ENCODE measurements around the gene LCMT1. TPM values are rescaled to one million over a fixed set of nuclear protein-coding genes. Genes with fewer than 3 reads are reported as not detected.
"Not testable (repeated sequence)": the region's sequence is repeated elsewhere in the genome, so short reads cannot be mapped to it uniquely, and the experiment has no call there.

LCMT1 gene
- polyA plus RNA-seq, 2 donors: 16.3 to 23.2 TPM

DNA sequence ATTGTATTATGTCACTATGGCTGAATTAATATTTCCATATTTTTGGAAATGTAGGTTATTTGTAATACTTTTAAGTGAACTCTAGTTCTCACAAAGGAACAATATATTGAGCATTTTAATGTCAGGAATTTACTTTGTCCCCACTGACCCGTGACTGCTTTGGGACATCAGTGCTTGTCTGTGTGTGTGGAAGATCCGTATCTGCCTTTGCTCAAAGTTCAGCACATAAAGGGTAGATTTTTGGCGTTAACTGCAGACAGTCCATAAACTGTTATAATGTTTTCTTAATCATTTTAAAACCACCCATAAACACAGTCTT is 65.9 kb downstream of the LCMT1 start:
- Histone ChIP-seq H3K36me3 (ENCODE audit: control insufficient read depth in 2 of 2, insufficient read depth in 2 of 2, low read length in 1 of 2) (peaks cover 10 to 12% of the 10 kb centered on the region in 2 donors), H3K9me3 (ENCODE audit: control insufficient read depth in 2 of 2, insufficient read depth in 1 of 2, low read depth in 1 of 2, low read length in 1 of 2) (no peaks in the 10 kb centered on the region), H3K4me3 (ENCODE audit: low read depth in 1 of 2, low read length in 2 of 2) (no peak overlapping the region), H3K4me1 (ENCODE audit: control insufficient read depth in 2 of 2, insufficient read depth in 2 of 2, low read length in 1 of 2) (no peaks in the 10 kb centered on the region), H3K27ac (ENCODE audit: low read depth in 2 of 2, low read length in 1 of 2) (no peak overlapping the region), H3K27me3 (ENCODE audit: control insufficient read depth in 1 of 2, insufficient read depth in 2 of 2, low read length in 2 of 2) (no peaks in the 10 kb centered on the region)
- WGBS, 2 donors: 71 to 78% methylated on average over 3 of the region's 3 CpGs

DNA sequence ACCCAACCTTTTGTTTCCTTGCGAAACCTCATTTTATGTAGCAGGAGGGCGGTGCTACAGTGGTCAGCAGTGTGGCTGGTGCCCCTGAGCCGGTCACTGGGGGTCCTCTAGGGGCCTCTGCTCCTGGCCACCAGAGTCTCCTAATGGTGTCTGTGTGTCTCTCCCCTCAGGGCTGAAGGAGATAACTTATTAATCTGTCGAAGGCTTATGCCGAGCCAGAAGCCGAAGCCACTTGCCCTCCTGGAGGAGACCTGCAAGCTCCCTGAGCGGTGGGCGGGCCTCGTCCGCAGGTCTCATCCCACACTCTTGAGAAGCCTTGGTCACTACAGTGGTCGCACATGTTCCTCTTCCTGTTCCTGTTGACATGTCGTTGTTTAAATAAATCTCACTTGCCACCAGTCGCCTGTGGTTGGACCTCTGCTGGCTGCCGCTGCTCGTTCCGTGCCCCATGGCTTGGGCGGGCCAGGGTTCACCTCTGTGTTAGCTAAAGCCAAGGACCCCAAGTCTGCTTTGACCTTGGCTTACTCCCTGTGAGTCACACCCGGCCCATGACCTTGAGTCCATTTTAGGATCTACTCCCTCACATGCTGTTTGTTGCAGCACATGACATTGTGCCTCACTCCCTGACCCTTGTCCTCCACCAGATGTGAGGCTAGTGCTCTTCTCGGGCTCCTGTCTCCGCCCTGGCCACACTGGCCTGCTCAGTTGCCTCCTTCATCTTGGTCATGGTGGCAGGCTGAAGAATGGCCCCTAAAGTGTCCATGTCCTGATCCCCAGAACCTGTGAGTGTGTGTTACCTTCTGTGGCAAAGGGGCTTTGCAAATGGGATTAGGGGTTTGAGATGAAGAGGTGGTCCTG is 66.5 kb downstream of the LCMT1 start:
- Histone ChIP-seq H3K9me3 (ENCODE audit: control insufficient read depth in 2 of 2, insufficient read depth in 1 of 2, low read depth in 1 of 2, low read length in 1 of 2) (no peaks in the 10 kb centered on the region), H3K4me3 (ENCODE audit: low read depth in 1 of 2, low read length in 2 of 2) (no peak overlapping the region), H3K27ac (ENCODE audit: low read depth in 2 of 2, low read length in 1 of 2) (no peak overlapping the region), H3K36me3 (ENCODE audit: control insufficient read depth in 2 of 2, insufficient read depth in 2 of 2, low read length in 1 of 2) (peaks cover 10 to 11% of the 10 kb centered on the region in 2 donors), H3K27me3 (ENCODE audit: control insufficient read depth in 1 of 2, insufficient read depth in 2 of 2, low read length in 2 of 2) (no peaks in the 10 kb centered on the region), H3K4me1 (ENCODE audit: control insufficient read depth in 2 of 2, insufficient read depth in 2 of 2, low read length in 1 of 2) (no peaks in the 10 kb centered on the region)
- WGBS, 2 donors: 80 to 88% methylated on average over 20 of the region's 20 CpGs

DNA sequence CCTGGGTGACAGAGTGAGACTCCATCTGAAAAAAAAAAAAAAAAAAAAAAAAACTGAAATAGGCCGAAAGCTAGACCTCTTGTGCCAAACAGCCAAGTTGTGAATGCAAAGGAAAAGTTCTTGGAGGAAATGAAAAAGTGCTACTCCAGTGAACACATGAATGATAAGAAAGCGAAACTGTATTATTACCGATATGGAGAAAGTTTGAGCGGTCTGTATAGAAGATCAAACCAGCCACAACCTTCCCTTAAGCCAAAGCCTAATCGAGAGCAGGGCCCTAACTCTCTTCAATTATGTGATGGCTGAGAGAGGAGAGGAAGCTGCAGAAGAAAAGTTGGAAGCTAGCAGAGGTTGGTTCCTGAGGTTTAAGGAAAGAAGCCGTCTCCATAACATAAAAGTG is 69.7 kb downstream of the LCMT1 start:
- 87 to 88% methylated on average over 6 of the region's 6 CpGs for WGBS, 2 donors

DNA sequence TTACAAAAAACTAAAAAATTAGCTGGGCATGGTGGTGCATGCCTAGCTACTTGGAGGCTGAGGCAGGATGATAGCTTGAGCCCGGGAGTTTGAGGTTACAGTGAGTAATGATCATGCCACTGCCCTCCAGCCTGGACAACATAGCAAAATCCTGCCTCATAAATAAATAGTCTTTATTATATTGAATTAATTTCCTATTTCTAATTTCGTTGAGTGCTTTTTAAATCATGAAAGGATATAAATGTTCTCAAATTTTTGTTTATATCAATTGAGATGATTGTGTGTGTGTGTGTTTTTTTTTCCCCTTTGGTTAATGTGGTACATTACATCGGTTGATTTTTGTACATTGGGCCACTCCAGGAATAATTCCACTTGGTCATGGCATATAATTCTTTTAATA is 73.2 kb downstream of the LCMT1 start:
- no peaks in the 10 kb centered on the region for H3K36me3 ChIP-seq (ENCODE audit: control insufficient read depth in 2 of 2, insufficient read depth in 2 of 2, low read length in 1 of 2)
- H3K4me1 ChIP-seq (ENCODE audit: control insufficient read depth in 2 of 2, insufficient read depth in 2 of 2, low read length in 1 of 2): no peaks in the 10 kb centered on the region
- 62 to 69% methylated on average over 3 of the region's 3 CpGs for WGBS, 2 donors

More for the DNA sequence above, 69.7 kb downstream of the LCMT1 start:
- not testable (repeated sequence) for H3K27me3 ChIP-seq (ENCODE audit: control insufficient read depth in 1 of 2, insufficient read depth in 2 of 2, low read length in 2 of 2); H3K4me3 ChIP-seq (ENCODE audit: low read depth in 1 of 2, low read length in 2 of 2); H3K4me1 ChIP-seq (ENCODE audit: control insufficient read depth in 2 of 2, insufficient read depth in 2 of 2, low read length in 1 of 2); H3K27ac ChIP-seq (ENCODE audit: low read depth in 2 of 2, low read length in 1 of 2); H3K9me3 ChIP-seq (ENCODE audit: control insufficient read depth in 2 of 2, insufficient read depth in 1 of 2, low read depth in 1 of 2, low read length in 1 of 2)
- H3K36me3 ChIP-seq (ENCODE audit: control insufficient read depth in 2 of 2, insufficient read depth in 2 of 2, low read length in 1 of 2): peaks cover 7 to 10% of the 10 kb centered on the region in 2 donors

DNA sequence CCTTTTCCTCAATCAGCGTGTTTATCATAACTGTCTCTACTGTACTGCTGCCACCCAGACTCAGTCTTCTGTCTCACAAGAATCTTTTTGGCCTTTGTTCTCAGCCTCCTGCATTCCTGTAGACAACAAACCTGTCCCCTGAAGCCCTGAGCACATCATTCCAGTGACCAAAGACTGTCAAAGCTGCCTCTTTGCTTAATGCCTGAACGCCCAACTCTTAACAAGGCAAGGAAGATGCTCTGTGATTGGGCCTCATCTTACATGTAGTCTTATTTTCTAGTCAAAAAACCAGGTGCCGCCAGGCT is 75.9 kb downstream of the LCMT1 start:
- Histone ChIP-seq H3K9me3 (ENCODE audit: control insufficient read depth in 2 of 2, insufficient read depth in 1 of 2, low read depth in 1 of 2, low read length in 1 of 2) (no peaks in the 10 kb centered on the region), H3K27me3 (ENCODE audit: control insufficient read depth in 1 of 2, insufficient read depth in 2 of 2, low read length in 2 of 2) (no peaks in the 10 kb centered on the region), H3K36me3 (ENCODE audit: control insufficient read depth in 2 of 2, insufficient read depth in 2 of 2, low read length in 1 of 2) (no peaks in the 10 kb centered on the region), H3K4me1 (ENCODE audit: control insufficient read depth in 2 of 2, insufficient read depth in 2 of 2, low read length in 1 of 2) (no peaks in the 10 kb centered on the region), H3K27ac (ENCODE audit: low read depth in 2 of 2, low read length in 1 of 2) (no peak overlapping the region), H3K4me3 (ENCODE audit: low read depth in 1 of 2, low read length in 2 of 2) (no peak overlapping the region)
- 95 to 98% methylated on average over 3 of the region's 3 CpGs for WGBS, 2 donors

More for the DNA sequence above, 73.2 kb downstream of the LCMT1 start:
- Histone ChIP-seq H3K9me3 (ENCODE audit: control insufficient read depth in 2 of 2, insufficient read depth in 1 of 2, low read depth in 1 of 2, low read length in 1 of 2) (no peaks in the 10 kb centered on the region), H3K4me3 (ENCODE audit: low read depth in 1 of 2, low read length in 2 of 2) (no peak overlapping the region), H3K27me3 (ENCODE audit: control insufficient read depth in 1 of 2, insufficient read depth in 2 of 2, low read length in 2 of 2) (no peaks in the 10 kb centered on the region), H3K27ac (ENCODE audit: low read depth in 2 of 2, low read length in 1 of 2) (no peak overlapping the region)

DNA sequence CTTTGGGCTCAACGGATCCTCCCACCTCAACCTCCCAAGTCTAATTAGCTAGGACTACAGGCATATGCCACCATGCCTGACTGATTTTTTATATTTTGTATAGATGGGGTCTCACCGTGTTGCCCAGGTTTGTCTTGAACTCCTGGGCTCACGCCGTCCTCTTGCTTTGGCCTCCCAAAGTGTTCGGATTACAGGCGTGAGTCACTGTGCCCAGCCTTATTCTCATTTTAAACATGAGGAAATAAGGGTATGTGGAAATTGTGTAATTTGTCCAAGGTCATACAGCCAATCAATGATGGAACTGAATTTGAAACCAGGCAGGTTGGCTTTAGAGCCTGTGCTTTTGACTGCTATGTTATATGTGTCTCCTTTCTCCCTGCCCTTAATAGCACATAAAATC is 77.8 kb downstream of the LCMT1 start:
- Histone ChIP-seq H3K27ac (ENCODE audit: low read depth in 2 of 2, low read length in 1 of 2) (no peak overlapping the region), H3K4me3 (ENCODE audit: low read depth in 1 of 2, low read length in 2 of 2) (no peak overlapping the region), H3K27me3 (ENCODE audit: control insufficient read depth in 1 of 2, insufficient read depth in 2 of 2, low read length in 2 of 2) (no peaks in the 10 kb centered on the region), H3K36me3 (ENCODE audit: control insufficient read depth in 2 of 2, insufficient read depth in 2 of 2, low read length in 1 of 2) (no peaks in the 10 kb centered on the region), H3K9me3 (ENCODE audit: control insufficient read depth in 2 of 2, insufficient read depth in 1 of 2, low read depth in 1 of 2, low read length in 1 of 2) (no peaks in the 10 kb centered on the region), H3K4me1 (ENCODE audit: control insufficient read depth in 2 of 2, insufficient read depth in 2 of 2, low read length in 1 of 2) (no peaks in the 10 kb centered on the region)
- 93 to 95% methylated on average over 6 of the region's 6 CpGs for WGBS, 2 donors

DNA sequence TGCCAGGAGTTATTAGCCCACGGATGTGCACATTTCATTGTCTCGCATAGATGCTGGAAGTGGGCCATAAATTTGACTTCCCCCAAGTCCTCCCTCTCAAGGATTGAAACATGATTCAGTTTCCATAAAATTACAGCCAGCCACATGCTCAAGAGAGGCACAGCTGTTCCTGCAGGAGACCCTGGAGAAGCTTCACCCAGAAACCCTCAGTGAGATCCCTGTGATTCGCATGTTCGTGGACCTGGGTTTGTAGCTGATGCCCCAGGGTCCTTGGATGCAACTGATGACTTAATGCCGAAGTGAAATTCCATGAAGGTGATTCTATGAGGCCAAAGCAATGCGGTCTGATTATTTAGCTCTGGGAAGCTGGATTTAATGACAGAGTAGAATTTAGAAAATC is 80.6 kb downstream of the LCMT1 start:
- Histone ChIP-seq H3K4me1 (ENCODE audit: control insufficient read depth in 2 of 2, insufficient read depth in 2 of 2, low read length in 1 of 2) (no peaks in the 10 kb centered on the region), H3K4me3 (ENCODE audit: low read depth in 1 of 2, low read length in 2 of 2) (no peak overlapping the region), H3K27ac (ENCODE audit: low read depth in 2 of 2, low read length in 1 of 2) (no peak overlapping the region), H3K9me3 (ENCODE audit: control insufficient read depth in 2 of 2, insufficient read depth in 1 of 2, low read depth in 1 of 2, low read length in 1 of 2) (no peaks in the 10 kb centered on the region), H3K27me3 (ENCODE audit: control insufficient read depth in 1 of 2, insufficient read depth in 2 of 2, low read length in 2 of 2) (no peaks in the 10 kb centered on the region), H3K36me3 (ENCODE audit: control insufficient read depth in 2 of 2, insufficient read depth in 2 of 2, low read length in 1 of 2) (no peaks in the 10 kb centered on the region)
- 72 to 74% methylated on average over 6 of the region's 6 CpGs for WGBS, 2 donors

DNA sequence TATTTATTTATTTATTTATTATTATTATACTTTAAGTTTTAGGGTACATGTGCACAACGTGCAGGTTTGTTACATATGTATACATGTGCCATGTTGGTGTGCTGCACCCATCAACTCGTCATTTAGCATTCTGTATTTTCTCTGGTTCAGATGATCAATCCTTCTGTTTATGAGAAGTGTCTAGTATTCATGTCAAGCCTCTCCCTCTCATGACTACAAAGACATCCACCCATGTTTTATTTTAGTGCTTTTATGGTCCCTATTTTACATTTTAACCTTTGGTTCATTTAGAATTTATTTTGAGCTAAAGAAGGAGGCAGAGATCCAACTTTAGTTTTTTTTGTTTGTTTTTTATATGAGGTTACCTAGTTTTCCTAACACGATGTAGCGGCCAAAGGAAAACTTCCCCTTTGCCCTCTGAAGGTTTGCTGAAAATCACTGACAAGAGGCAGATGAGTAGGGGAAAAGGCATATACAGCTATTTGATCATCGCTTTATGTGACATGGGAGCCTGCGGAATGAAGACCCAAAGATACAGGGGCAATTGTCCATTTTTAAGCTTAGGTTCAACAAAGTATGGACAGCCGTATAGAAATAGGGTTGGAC is 82.8 kb downstream of the LCMT1 start:
- Histone ChIP-seq H3K4me1 (ENCODE audit: control insufficient read depth in 2 of 2, insufficient read depth in 2 of 2, low read length in 1 of 2) (no peaks in the 10 kb centered on the region), H3K36me3 (ENCODE audit: control insufficient read depth in 2 of 2, insufficient read depth in 2 of 2, low read length in 1 of 2) (no peaks in the 10 kb centered on the region), H3K27me3 (ENCODE audit: control insufficient read depth in 1 of 2, insufficient read depth in 2 of 2, low read length in 2 of 2) (no peaks in the 10 kb centered on the region), H3K27ac (ENCODE audit: low read depth in 2 of 2, low read length in 1 of 2) (no peak overlapping the region), H3K9me3 (ENCODE audit: control insufficient read depth in 2 of 2, insufficient read depth in 1 of 2, low read depth in 1 of 2, low read length in 1 of 2) (no peaks in the 10 kb centered on the region), H3K4me3 (ENCODE audit: low read depth in 1 of 2, low read length in 2 of 2) (no peak overlapping the region)
- 88 to 91% methylated on average over 7 of the region's 7 CpGs for WGBS, 2 donors

DNA sequence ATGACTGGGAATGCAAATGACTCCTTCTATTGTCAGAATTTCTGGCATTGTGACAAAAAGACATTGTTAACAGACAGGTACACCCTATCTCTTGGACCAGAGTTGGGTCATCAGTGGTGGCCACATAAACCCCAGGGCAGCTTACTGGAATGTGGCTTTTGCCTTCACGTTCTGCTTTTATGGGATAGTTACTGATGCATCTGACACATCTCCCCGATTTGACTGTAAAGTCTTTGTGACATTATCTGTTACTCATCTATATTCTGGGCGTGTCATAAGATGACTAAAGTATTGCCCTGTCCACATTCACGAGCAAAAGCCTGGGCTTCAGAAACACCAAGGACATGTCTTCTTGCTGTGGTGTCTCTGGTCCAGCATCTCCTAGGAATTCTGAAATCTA is 86.5 kb downstream of the LCMT1 start:
- Histone ChIP-seq H3K36me3 (ENCODE audit: control insufficient read depth in 2 of 2, insufficient read depth in 2 of 2, low read length in 1 of 2) (no peaks in the 10 kb centered on the region), H3K9me3 (ENCODE audit: control insufficient read depth in 2 of 2, insufficient read depth in 1 of 2, low read depth in 1 of 2, low read length in 1 of 2) (no peaks in the 10 kb centered on the region), H3K27me3 (ENCODE audit: control insufficient read depth in 1 of 2, insufficient read depth in 2 of 2, low read length in 2 of 2) (no peaks in the 10 kb centered on the region), H3K4me3 (ENCODE audit: low read depth in 1 of 2, low read length in 2 of 2) (no peak overlapping the region), H3K27ac (ENCODE audit: low read depth in 2 of 2, low read length in 1 of 2) (no peak overlapping the region), H3K4me1 (ENCODE audit: control insufficient read depth in 2 of 2, insufficient read depth in 2 of 2, low read length in 1 of 2) (no peaks in the 10 kb centered on the region)
- WGBS, 2 donors: 77 to 85% methylated on average over 4 of the region's 4 CpGs

DNA sequence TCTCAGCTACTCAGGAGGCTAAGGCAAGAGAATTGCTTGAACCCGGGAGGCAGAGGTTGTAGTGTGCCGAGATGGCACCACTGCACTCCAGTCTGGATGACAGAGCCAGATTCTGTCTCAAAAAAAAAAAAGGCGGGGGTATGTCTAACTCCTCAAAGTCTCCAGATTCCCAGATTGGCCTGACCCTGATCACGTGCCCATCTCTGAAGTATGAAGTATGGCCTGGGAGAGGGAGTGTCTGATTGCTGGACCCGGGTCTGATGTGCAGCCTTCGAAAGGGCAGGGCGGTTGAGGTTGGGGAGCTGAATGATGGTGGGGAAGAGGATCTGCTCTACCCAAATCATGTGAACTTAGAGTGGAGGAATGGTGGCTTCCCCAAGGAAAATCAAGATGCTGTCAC is 87.9 kb downstream of the LCMT1 start:
- Histone ChIP-seq H3K36me3 (ENCODE audit: control insufficient read depth in 2 of 2, insufficient read depth in 2 of 2, low read length in 1 of 2) (no peaks in the 10 kb centered on the region), H3K9me3 (ENCODE audit: control insufficient read depth in 2 of 2, insufficient read depth in 1 of 2, low read depth in 1 of 2, low read length in 1 of 2) (no peaks in the 10 kb centered on the region), H3K4me3 (ENCODE audit: low read depth in 1 of 2, low read length in 2 of 2) (no peak overlapping the region), H3K4me1 (ENCODE audit: control insufficient read depth in 2 of 2, insufficient read depth in 2 of 2, low read length in 1 of 2) (no peaks in the 10 kb centered on the region), H3K27me3 (ENCODE audit: control insufficient read depth in 1 of 2, insufficient read depth in 2 of 2, low read length in 2 of 2) (no peaks in the 10 kb centered on the region), H3K27ac (ENCODE audit: low read depth in 2 of 2, low read length in 1 of 2) (no peak overlapping the region)
- 93 to 95% methylated on average over 7 of the region's 7 CpGs for WGBS, 2 donors

All from esophagus (tissue), 2 donors.